ENCODE results near the gene KDELR3.

KDELR3 gene

GRCh38 chr22:38484244-38484643, 16.3 kb downstream of the KDELR3 start:
- DNase-seq, result no peak

- no peak for DNase-seq
Measured at GRCh38 chr22:38485783-38486182, 17.9 kb downstream of the KDELR3 start.

- no peak for DNase-seq
Measured at GRCh38 chr22:38487946-38488345, 20.1 kb downstream of the KDELR3 start.

- no peak for DNase-seq
Measured at GRCh38 chr22:38489142-38489541, 21.2 kb downstream of the KDELR3 start.

- no peak for DNase-seq
Measured at GRCh38 chr22:38489561-38490145, 21.8 kb downstream of the KDELR3 start.

- DNase-seq, result no peak
Measured at GRCh38 chr22:38490475-38490874, 22.6 kb downstream of the KDELR3 start.

GRCh38 chr22:38490915-38491314, 23.0 kb downstream of the KDELR3 start:
- no peak for DNase-seq

- DNase-seq, result no peak
Measured at GRCh38 chr22:38491707-38492348, 23.9 kb downstream of the KDELR3 start.

GRCh38 chr22:38494498-38494897, 26.6 kb downstream of the KDELR3 start:
- no peak for DNase-seq

- no peak for DNase-seq
Measured at GRCh38 chr22:38494939-38495338, 27.0 kb downstream of the KDELR3 start.

- DNase-seq, result no peak
Measured at GRCh38 chr22:38497869-38498268, 30.0 kb downstream of the KDELR3 start.

- no peak for DNase-seq
Measured at GRCh38 chr22:38501797-38502672, 34.1 kb downstream of the KDELR3 start.

GRCh38 chr22:38503021-38503420, 35.1 kb downstream of the KDELR3 start:
- DNase-seq, result no peak

- DNase-seq, result peak; percentile 46 to 65
Measured at GRCh38 chr22:38504731-38505540, 37.0 kb downstream of the KDELR3 start.

- peak in 1 of 2 donors; percentile 41 for DNase-seq
Measured at GRCh38 chr22:38505541-38506117, 37.7 kb downstream of the KDELR3 start.

- DNase-seq, result peak; percentile 97 to 99
Measured at GRCh38 chr22:38506118-38506962, 38.4 kb downstream of the KDELR3 start, which contains the start of gene DDX17. DDX17 (minus strand) TSS chr22:38506311.

- DNase-seq, result peak; percentile 19 to 32
Measured at GRCh38 chr22:38510416-38510970, 42.6 kb downstream of the KDELR3 start.

- DNase-seq, result no peak
Measured at GRCh38 chr22:38513063-38513462, 45.2 kb downstream of the KDELR3 start.

GRCh38 chr22:38518620-38519019, 50.7 kb downstream of the KDELR3 start:
- no peak for DNase-seq

- no peak for DNase-seq
Measured at GRCh38 chr22:38519453-38520250, 51.8 kb downstream of the KDELR3 start.
